Fibroblast of pulmonary artery (primary cell): Measurements from ENCODE around the gene SPINK4.
A peak's percentile ranks its signal among the peaks of the same experiment; 100 is the strongest.

Experiments used
- DNase-seq: peaks from one replicate; pipeline ENCODE4 v3.0.0-alpha.2; 2010; ENCODE audit warnings: low read depth
- H3K4me3 ChIP-seq: replicated peaks from 2 replicates; pipeline ENCODE4 v1.5.1; 2011; ENCODE audit warnings: low read depth, mild to moderate bottlenecking, control low read depth, low read length, moderate library complexity
- TF ChIP-seq, protein P1 (sequence below): IDR thresholded peaks from 2 replicates; pipeline ENCODE4 v1.5.1; 2011; ENCODE audit warnings: mild to moderate bottlenecking, control low read depth, low read length, inconsistent platforms; ENCODE audit errors: missing control alignments

The SPINK4 gene, protein sequence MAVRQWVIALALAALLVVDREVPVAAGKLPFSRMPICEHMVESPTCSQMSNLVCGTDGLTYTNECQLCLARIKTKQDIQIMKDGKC

DNA sequence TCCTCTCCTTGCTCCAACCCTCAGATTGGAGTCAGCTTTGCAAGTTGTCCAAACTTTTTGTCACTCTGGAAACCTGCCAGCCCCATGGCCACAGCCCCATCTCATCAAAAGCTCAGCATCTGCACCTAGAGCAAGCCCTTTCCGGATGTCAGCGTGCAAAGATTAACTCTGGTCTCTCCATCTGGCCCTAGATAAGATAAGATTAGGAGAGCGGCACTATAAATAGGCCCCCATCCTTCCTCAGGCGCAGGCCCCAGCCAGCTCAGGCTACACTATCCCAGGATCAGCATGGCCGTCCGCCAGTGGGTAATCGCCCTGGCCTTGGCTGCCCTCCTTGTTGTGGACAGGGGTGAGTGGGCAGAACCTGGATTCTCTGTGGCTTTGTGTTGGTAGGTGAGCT lies at the start of gene SPINK4:
SPINK4 (plus strand) TSS at position 247 of the 400 bp plus-strand sequence; CDS start at position 289, 42 bp downstream.
- DNase-seq = no peak
- TF ChIP-seq, protein P1, sequence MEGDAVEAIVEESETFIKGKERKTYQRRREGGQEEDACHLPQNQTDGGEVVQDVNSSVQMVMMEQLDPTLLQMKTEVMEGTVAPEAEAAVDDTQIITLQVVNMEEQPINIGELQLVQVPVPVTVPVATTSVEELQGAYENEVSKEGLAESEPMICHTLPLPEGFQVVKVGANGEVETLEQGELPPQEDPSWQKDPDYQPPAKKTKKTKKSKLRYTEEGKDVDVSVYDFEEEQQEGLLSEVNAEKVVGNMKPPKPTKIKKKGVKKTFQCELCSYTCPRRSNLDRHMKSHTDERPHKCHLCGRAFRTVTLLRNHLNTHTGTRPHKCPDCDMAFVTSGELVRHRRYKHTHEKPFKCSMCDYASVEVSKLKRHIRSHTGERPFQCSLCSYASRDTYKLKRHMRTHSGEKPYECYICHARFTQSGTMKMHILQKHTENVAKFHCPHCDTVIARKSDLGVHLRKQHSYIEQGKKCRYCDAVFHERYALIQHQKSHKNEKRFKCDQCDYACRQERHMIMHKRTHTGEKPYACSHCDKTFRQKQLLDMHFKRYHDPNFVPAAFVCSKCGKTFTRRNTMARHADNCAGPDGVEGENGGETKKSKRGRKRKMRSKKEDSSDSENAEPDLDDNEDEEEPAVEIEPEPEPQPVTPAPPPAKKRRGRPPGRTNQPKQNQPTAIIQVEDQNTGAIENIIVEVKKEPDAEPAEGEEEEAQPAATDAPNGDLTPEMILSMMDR = no peak

DNA sequence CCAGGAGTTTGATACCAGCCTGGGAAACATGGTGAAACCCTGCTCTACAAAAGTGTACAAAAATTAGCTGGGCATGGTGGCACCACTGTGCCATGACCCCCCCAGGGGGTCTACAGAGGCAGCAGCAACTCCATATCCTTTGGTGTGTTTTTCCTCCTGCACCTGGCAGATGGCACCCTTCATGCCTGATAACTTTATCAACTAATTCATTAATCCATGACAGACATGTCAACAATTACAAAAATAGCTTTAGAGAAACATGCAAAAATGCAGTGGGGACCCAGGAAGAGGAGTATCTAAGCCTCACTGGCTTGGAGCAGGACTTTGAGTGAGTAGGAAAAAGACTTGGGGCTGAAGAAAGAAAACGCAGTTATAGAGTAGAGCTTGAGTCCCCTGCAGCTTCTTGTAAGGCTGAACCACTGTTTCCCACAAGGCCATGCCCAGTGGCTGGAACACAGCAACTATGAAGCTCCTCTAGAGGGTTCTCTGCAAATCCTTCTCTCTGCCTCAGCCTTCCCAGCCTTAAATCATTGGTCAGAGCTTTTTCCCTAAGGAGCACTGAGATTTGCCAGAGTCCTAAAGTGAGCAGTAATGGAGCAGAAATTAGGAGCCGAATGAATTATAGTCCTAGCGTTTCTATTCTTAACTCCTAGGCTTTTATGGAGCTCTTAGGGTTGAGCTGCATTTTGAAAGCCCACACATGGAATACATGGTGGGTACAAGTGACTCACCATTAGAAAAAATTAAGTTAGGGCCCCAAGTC lies 47.3 kb upstream of the SPINK4 start:
- TF ChIP-seq, protein P1 = no peak
- H3K4me3 ChIP-seq = no peak overlapping the region

More for the DNA sequence above, at the start of gene SPINK4:
- H3K4me3 ChIP-seq = no peak within 1 kb of the TSS

DNA sequence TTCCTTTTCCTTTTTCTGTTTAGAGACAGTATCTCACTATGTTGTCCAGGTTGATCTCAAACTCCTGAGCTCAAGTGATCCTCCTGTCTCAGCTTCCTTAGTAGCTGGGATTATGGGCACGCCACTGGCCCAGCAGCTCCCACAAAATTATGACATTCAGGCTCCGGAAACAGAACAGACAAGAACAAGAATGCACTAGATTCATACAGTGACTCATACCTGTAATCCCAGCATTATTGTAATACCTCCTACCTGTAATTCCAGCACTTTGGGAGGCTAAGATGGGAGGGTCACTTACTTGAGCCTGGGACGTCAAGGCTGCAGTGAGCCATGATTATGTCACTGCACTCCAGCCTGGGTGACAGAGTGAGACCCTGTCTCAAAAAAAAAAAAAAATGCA lies 46.1 kb upstream of the SPINK4 start:
- no peak overlapping the region for H3K4me3 ChIP-seq
- TF ChIP-seq, protein P1 = no peak
- no peak for DNase-seq

More for the DNA sequence above, 47.3 kb upstream of the SPINK4 start:
- no peak for DNase-seq

DNA sequence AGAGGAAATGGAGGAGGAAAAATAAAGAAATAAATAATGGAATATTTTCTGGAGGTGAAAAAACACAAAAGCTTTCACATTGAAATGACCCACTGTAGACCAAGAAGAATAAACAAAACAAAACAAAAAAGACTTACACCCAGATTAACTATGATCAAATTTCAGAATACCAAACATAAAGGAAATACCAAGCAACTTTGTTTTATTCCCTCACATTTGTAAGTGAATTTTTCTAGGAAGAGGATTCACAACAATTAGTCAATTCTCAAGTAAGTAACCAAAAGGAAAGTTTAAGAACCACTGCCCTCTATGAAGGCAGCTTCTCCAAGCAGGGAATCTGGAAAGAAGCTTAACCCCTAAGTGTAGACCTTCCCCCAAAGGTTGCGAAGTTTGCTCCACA lies 43.2 kb upstream of the SPINK4 start:
- no peak for DNase-seq
- TF ChIP-seq, protein P1 = no peak
- H3K4me3 ChIP-seq = no peak overlapping the region

DNA sequence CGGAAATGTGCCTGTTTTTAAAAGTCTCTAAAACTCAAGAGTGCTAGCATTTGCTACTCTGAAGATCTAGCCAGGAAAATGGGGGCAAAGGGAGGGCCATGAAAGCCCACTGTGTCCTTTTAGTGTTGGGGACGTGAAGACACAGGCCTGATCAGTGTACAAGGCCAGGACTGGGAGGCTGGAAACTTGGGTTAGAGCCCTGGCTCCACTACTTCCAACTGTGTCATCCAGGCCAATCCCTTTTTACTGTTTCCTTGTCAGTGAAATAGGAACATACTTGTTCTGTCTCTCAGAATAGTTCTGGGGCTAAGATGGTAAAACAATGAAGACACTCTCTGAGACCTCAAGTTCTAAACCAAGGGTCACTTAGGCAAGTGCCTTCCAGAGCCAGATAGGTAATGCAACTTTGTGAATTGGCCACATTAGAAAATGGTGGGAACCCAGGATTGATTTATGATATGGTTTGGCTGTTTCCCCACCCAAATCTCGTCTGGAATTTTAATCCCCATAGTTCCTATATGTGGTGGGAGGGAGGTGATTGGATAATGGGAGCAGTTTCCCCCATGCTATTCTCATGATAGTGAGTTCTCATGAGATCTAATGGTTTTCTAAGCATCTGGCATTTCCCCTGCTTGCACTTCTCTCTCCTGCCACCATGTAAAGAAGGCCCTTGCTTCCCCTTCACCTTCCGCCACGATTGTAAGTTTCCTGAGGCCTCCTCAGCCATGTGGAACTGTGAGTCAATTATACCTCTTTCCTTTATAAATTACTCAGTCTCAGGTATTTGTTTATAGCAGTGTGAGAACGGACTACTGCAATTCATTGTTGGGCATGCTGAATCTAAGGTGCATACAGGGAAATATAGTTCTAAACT lies 42.5 kb upstream of the SPINK4 start:
- H3K4me3 ChIP-seq = no peak overlapping the region
- DNase-seq = no peak
- TF ChIP-seq, protein P1 = no peak

DNA sequence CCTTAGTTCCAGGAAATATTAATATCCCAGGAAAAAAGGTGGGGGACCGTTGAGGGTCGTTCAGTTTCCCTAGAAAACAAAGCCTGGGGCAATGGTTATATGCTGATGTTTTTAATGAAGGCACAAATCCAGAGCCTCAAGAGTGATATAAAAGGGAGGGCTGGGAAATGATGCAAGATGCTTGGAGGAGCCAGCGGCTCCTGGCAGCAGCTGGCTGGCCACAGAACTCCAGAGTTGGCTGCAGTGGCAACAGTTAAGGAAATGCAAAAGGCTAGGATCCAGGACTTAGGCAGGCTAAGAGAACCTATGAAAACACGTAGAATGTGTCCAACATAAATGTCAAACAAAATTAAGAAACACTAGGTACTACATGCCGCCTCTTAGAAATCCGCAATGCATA lies 41.8 kb upstream of the SPINK4 start:
- TF ChIP-seq, protein P1 = no peak
- peak; percentile 80 for DNase-seq
- no peak overlapping the region for H3K4me3 ChIP-seq
